Measurements from ENCODE around the gene CHRDL2. TPM values are rescaled to one million over a fixed set of nuclear protein-coding genes. Genes with fewer than 3 reads are reported as not detected.

CHRDL2 gene
- total RNA-seq, 1 donor from 2014 or later, result not detected

DNA sequence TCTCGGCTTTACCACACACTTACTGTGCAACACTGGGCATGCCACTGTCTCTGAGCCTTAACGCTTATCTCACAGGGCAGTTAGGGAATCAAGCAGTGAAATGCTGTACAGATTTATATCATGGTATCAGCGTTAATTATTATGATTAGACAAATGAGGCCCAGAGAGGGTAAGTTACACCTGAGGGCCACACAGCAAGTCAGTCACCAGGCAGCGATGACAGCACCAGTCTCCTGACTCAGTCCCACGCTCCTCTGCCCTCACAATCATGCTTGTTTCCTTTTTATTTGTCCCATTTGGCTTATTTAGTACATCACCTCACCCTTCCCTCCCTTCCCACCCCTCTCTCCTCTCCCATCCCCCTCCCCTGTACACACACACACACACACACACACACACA is 12.2 kb downstream of the CHRDL2 start:
- Histone ChIP-seq H3K27me3 (no peaks in the 10 kb centered on the region), H3K9me3 (no peaks in the 10 kb centered on the region), H3K27ac (peak overlapping the region in 1 of 2 donors; percentile 15), H3K4me3 (no peak overlapping the region), H3K4me1 (peaks cover 19 to 30% of the 10 kb centered on the region in 2 donors), H3K36me3 (no peaks in the 10 kb centered on the region)
- no peak for DNase-seq (ENCODE audit: low spot score in 2 of 2)
- intact Hi-C loops (cut with DNase I), result no loop called here
- no peak for TF ChIP-seq CTCF (IDR thresholded peaks at IDR 0.05)

DNA sequence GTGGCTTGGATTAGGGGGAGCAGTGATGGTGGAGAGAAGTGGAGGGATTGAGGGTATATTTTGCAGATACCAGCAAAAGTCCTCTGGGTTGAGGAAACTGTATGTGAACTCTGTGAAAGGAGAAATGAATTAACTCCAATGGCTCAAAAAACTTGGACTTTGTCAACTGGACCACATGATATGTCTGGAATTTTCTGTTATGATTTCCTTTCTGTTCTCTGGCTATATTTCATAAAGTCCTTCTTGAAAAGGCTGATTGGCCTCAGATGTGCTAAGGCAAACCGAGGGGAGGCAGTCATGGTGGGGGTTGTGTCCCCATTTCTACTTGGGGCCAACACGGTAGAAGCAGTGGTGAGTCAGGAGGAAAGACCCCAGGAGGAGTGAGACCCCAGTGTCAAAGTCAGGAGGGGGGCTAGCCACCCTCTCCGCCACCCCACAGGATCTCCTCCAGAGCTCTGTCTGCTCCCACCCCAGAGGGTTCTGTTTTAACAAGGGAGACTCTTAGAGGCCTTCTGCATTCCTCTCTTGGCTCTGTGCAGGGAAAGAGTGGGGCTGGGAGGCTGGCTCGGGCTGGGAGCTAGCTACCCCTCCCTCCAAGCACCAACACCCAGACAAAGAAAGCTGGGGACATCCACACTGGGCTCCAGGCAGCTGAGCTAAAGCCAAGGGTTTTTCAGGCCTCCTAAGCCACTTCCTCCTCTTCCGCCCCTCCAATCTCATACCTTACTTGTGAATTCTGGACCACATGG is 13.8 kb downstream of the CHRDL2 start:
- Histone ChIP-seq H3K4me3 (no peak overlapping the region), H3K27ac (peak overlapping the region; percentile 56 to 75), H3K9me3 (no peaks in the 10 kb centered on the region), H3K4me1 (peaks cover 19 to 30% of the 10 kb centered on the region in 2 donors), H3K36me3 (no peaks in the 10 kb centered on the region), H3K27me3 (no peaks in the 10 kb centered on the region)
- no peak for TF ChIP-seq CTCF (IDR thresholded peaks at IDR 0.05)
- intact Hi-C loops (cut with DNase I), result no loop called here
- no peak for DNase-seq (ENCODE audit: low spot score in 2 of 2)

DNA sequence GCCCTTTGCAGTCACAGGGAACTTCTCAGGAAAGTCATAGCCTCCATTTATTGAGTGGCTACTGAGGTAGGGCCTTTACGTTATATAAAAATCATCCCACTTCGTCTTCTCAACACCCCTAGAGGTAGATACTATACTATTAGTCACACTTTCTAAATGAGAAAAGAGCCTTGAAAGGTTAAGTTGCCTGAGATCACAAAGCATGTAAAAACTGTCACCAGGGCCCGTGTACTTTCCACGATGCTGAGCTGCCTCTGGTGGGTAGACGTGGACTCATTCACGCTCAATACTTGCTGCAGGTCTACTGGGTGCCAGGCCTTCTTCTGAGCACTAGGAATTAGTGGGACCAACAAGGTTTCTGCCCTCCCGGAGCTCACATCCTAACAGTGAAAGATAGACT is 16.3 kb downstream of the CHRDL2 start:
- no peak overlapping the region for H3K4me3 ChIP-seq

GRCh38 chr11:74713686-74714085 is 17.5 kb downstream of the CHRDL2 start:
- no peak for DNase-seq (ENCODE audit: low spot score in 2 of 2)
- H3K27ac ChIP-seq, result no peak overlapping the region
- H3K4me1 ChIP-seq, result peaks cover 8 to 13% of the 10 kb centered on the region in 2 donors
- H3K4me3 ChIP-seq, result no peak overlapping the region
- no peak for TF ChIP-seq CTCF (IDR thresholded peaks at IDR 0.05)
- intact Hi-C loops (cut with DNase I), result no loop called here
- no peaks in the 10 kb centered on the region for H3K36me3 ChIP-seq
- H3K27me3 ChIP-seq, result no peaks in the 10 kb centered on the region
- H3K9me3 ChIP-seq, result no peaks in the 10 kb centered on the region

More for the DNA sequence above, 16.3 kb downstream of the CHRDL2 start:
- no peak for DNase-seq (ENCODE audit: low spot score in 2 of 2)
- no peak for TF ChIP-seq CTCF (IDR thresholded peaks at IDR 0.05)
- Histone ChIP-seq H3K9me3 (no peaks in the 10 kb centered on the region), H3K36me3 (no peaks in the 10 kb centered on the region), H3K27ac (no peak overlapping the region), H3K27me3 (no peaks in the 10 kb centered on the region), H3K4me1 (peaks cover 8 to 14% of the 10 kb centered on the region in 2 donors)
- intact Hi-C loops (cut with DNase I), result no loop called here

DNA sequence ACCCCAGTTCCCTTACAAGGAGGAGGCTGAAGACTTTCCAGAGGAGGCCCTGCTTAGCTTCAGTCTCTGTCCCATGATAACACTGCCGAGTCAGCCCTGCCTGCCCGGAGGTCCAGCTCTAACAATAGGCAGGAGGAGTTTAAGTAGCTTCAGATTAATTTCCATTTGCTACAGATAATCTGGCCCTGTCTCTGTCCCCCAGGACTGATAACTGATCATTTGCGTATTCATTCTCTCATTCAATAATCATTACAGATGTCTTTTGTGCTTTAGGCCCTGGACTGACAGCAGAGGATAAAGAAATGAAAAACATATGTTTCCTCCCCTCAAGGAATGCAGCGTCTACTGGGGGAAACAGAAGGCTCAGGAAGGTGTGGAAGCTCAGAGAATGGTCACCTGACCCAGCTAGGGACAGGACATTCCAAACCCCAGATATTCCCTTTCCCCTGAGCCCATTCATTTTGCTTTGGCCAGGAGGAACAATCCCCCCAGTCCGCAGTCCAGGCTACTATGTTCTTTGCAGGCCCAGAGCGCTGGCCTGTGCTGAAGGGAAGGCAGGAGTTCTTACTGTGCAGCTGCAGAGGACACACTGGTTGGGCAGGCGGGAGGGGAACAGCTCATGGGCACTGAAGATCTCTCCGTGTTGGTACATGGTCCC is 20.8 kb downstream of the CHRDL2 start:
- no peaks in the 10 kb centered on the region for H3K36me3 ChIP-seq
- intact Hi-C loops (cut with DNase I), result no loop called here
- H3K4me1 ChIP-seq, result no peaks in the 10 kb centered on the region
- DNase-seq (ENCODE audit: low spot score in 2 of 2), result no peak
- no peaks in the 10 kb centered on the region for H3K9me3 ChIP-seq
- H3K4me3 ChIP-seq, result no peak overlapping the region
- H3K27me3 ChIP-seq, result no peaks in the 10 kb centered on the region
- no peak for TF ChIP-seq CTCF (IDR thresholded peaks at IDR 0.05)
- no peak overlapping the region for H3K27ac ChIP-seq
